Endothelial cell of umbilical vein (primary cell): Measurements from ENCODE around the gene COL4A1. TPM values are rescaled to one million over a fixed set of nuclear protein-coding genes. Genes with fewer than 3 reads are reported as not detected.

ENCODE experiments used
- BruUV-seq: library from RNA; stranded (reverse); fragments of 400-500 nt; replicated peaks from 2 replicates; lab custom pipeline; 2021; lab: Mats Ljungman, UMichigan
- CTCF ChIA-PET: fragments of 300-600, 350-600 bp; sonication (Branson Sonifier 250); formaldehyde crosslinking; loops from one replicate; lab custom pipeline; 2021; ENCODE audit warnings: antibody characterized with exemption, inconsistent platforms; lab: Charles Lee
- POLR2A ChIA-PET: fragments of 300-600, 350-600 bp; sonication (Branson Sonifier 250); formaldehyde crosslinking; loops from one replicate; lab custom pipeline; 2021; ENCODE audit warnings: antibody characterized with exemption, inconsistent platforms; lab: Charles Lee
- DNase-seq: peaks from one replicate; pipeline ENCODE4 v3.0.0-alpha.2; 2011; ENCODE audit warnings: low read depth, low spot score
- FAIRE-seq: peaks from 2 replicates; lab custom pipeline; 2011; peaks lifted over from hg19 to GRCh38; lab: Jason Lieb, UNC
- H2AFZ ChIP-seq: 2 replicates; pipeline ENCODE4 v1.6.0; 2012; ENCODE audit warnings: low read depth, low read length, control low read depth, inconsistent platforms
- H3K27ac ChIP-seq: 2 replicates; pipeline ENCODE4 v1.5.1; 2011; ENCODE audit warnings: low read depth, mild to moderate bottlenecking, control low read depth, low read length, moderate library complexity; ENCODE audit not compliant: insufficient read depth
- H3K27me3 ChIP-seq, 2 experiments: 2 replicates each; pipeline versions ENCODE4 v1.6.0 to v1.6.1; 2011; ENCODE audit warnings: low read length in 2 of 2, mixed read lengths in 1 of 2; ENCODE audit not compliant: control insufficient read depth in 2 of 2, insufficient read depth in 2 of 2
- H3K36me3 ChIP-seq, 2 experiments: 2 replicates in 1 of 2; 3 replicates in 1 of 2; pipeline ENCODE4 v1.5.1; 2011; ENCODE audit warnings: low read length in 2 of 2, mild to moderate bottlenecking in 1 of 2, moderate library complexity in 1 of 2; ENCODE audit not compliant: control insufficient read depth in 2 of 2, insufficient read depth in 2 of 2; ENCODE audit errors: extremely low read depth in 1 of 2
- H3K4me1 ChIP-seq: 3 replicates; pipeline ENCODE4 v1.5.1; 2011; ENCODE audit warnings: mild to moderate bottlenecking, low read length; ENCODE audit not compliant: control insufficient read depth, insufficient read depth; ENCODE audit errors: extremely low read depth
- H3K4me2 ChIP-seq: 2 replicates; pipeline ENCODE4 v1.6.1; 2011; ENCODE audit warnings: low read length, control low read depth, mixed read lengths; ENCODE audit not compliant: insufficient read depth
- H3K4me3 ChIP-seq, 3 experiments: fragments of 200-600 bp in 1 of 3; sonication (generic), shearing (Covaris generic) in 1 of 3; replicated peaks in 1 of 3; 2 replicates each; pipeline ENCODE4 v1.5.1; 2011 to 2016; ENCODE audit warnings: control low read depth in 3 of 3, low read length in 3 of 3, mild to moderate bottlenecking in 2 of 3, inconsistent platforms in 1 of 3, low read depth in 1 of 3, moderate library complexity in 1 of 3; ENCODE audit not compliant: insufficient read depth in 1 of 3
- H3K79me2 ChIP-seq: 2 replicates; pipeline ENCODE4 v1.6.0; 2012; ENCODE audit warnings: low read length, inconsistent platforms; ENCODE audit not compliant: control insufficient read depth, insufficient read depth
- H3K9ac ChIP-seq: replicated peaks from 2 replicates; pipeline ENCODE3; 2011; ENCODE audit warnings: low read length, control low read depth; ENCODE audit not compliant: insufficient read depth; ENCODE audit errors: extremely low read depth
- H3K9me1 ChIP-seq: replicated peaks from 3 replicates; pipeline ENCODE4 v1.6.0; 2011; ENCODE audit warnings: mild to moderate bottlenecking, low read length; ENCODE audit not compliant: control insufficient read depth, insufficient read depth; ENCODE audit errors: extremely low read depth
- H3K9me3 ChIP-seq: replicated peaks from 2 replicates; pipeline ENCODE4 v1.5.1; 2012; ENCODE audit warnings: low read length, inconsistent platforms; ENCODE audit not compliant: control insufficient read depth, insufficient read depth
- H4K20me1 ChIP-seq: replicated peaks from 2 replicates; pipeline ENCODE3; 2011; ENCODE audit warnings: mild to moderate bottlenecking, low read length; ENCODE audit not compliant: control insufficient read depth, insufficient read depth; ENCODE audit errors: extremely low read depth
- EZH2 ChIP-seq: IDR thresholded peaks from 2 replicates; pipeline ENCODE4 v1.6.1; 2012; ENCODE audit warnings: borderline replicate concordance, low read depth, mild to moderate bottlenecking, moderate library complexity, low read length, inconsistent platforms; ENCODE audit not compliant: severe bottlenecking
- FOS ChIP-seq: IDR thresholded peaks from 2 replicates; pipeline ENCODE4 v1.6.1; 2011; ENCODE audit warnings: mild to moderate bottlenecking, low read length, moderate library complexity, borderline replicate concordance; ENCODE audit not compliant: insufficient read depth
- GATA2 ChIP-seq: IDR thresholded peaks from 2 replicates; pipeline ENCODE4 v1.7.0; 2011; ENCODE audit warnings: low read depth, mild to moderate bottlenecking, moderate library complexity, mixed read lengths, low read length; ENCODE audit not compliant: insufficient read length, insufficient read depth
- JUN ChIP-seq: IDR thresholded peaks from 2 replicates; pipeline ENCODE4 v1.6.1; 2011; ENCODE audit warnings: borderline replicate concordance, low read depth; ENCODE audit not compliant: insufficient read length, insufficient read depth
- MYC ChIP-seq: IDR thresholded peaks from one replicate; pipeline ENCODE4 v1.6.1; 2011; ENCODE audit warnings: mild to moderate bottlenecking, low read depth, low read length
- POLR2A ChIP-seq: IDR thresholded peaks from 2 replicates; pipeline ENCODE4 v1.6.1; 2012; ENCODE audit warnings: low read depth, mild to moderate bottlenecking, control low read depth, low read length
- POLR2AphosphoS5 ChIP-seq: IDR thresholded peaks from 2 replicates; pipeline ENCODE4 v1.6.1; 2012; ENCODE audit warnings: low read depth, mild to moderate bottlenecking, control low read depth, low read length, moderate library complexity; ENCODE audit not compliant: insufficient read depth
- dilution Hi-C: fragments of 300-500 bp; cut with MboI; formaldehyde crosslinking; loops from one replicate; pipeline ENCODE4 v1.15.0; 2019; ENCODE audit warnings: low sequenced_read_pairs; ENCODE audit not compliant: extremely low pct_ligation_motif_present
- intact Hi-C: fragments of 100-400 bp; cut with micrococcal nuclease; formaldehyde crosslinking; loops from one replicate; pipeline ENCODE4 v1.10.0; 2022
- polyA plus RNA-seq, 4 experiments: library from polyadenylated mRNA; depleted of rRNA in 3 of 4; stranded (reverse) in 3 of 4; unstranded in 1 of 4; fragments of >200 nt; gene quantifications; 2 replicates each; pipeline versions ENCODE4 v1.2.1 to v1.2.3, GENCODE V29; 2011 to 2012; ENCODE audit warnings: missing spikeins in 1 of 4
- total RNA-seq: library from RNA; stranded (reverse); gene quantifications from 2 replicates; pipeline ENCODE4 v1.2.3, GENCODE V29; 2021
- TF ChIP-seq, protein P1 (sequence below), 2 donors: IDR thresholded peaks; 1 replicate in 1 of 2; 2 replicates in 1 of 2; pipeline ENCODE4 v1.5.1; 2011; ENCODE audit warnings: low read length in 2 of 2, mild to moderate bottlenecking in 2 of 2, moderate library complexity in 2 of 2, control low read depth in 1 of 2, inconsistent platforms in 1 of 2, low read depth in 1 of 2; ENCODE audit not compliant: insufficient read depth in 1 of 2; ENCODE audit errors: extremely low read depth in 1 of 2
- TF ChIP-seq, protein P2 (sequence below): IDR thresholded peaks from 2 replicates; pipeline ENCODE4 v1.6.1; 2011; ENCODE audit not compliant: insufficient read depth, insufficient read length

COL4A1 gene
- total and polyA plus RNA-seq, 2 donors (not counting 3 experiments of a cell fraction or from before 2014, with no cell fraction given), result 384 to 1,119 TPM

DNA sequence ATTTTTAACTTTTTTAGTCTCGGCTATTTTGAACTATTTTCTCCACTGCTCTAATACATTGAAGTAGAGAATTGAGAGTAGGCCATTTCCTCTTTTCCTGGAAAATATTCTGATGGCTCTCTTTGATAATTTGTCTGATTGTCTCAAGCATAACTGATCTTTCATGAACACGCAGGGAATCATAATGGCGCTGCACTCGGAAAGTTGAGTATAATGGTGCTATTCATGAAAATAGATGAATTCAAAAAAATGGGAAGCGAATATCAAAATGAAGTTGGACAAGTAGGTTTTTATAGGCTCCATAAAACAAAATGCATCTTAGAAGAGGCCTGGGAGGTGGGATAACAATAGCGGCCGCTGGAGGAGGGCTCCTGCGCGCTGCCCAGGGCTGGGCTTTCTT lies 29.2 kb upstream of the COL4A1 start:
- no peak overlapping the region for H3K27ac ChIP-seq
- H4K20me1 ChIP-seq, result no peaks in the 10 kb centered on the region
- CTCF ChIA-PET, result no interaction called here
- dilution Hi-C loops (no loop called here), intact Hi-C loops (no loop called here)
- H3K79me2 ChIP-seq, result peaks cover 64% of the 10 kb centered on the region
- no TSS peak for BruUV-seq
- H3K9me1 ChIP-seq, result no peaks in the 10 kb centered on the region
- no peaks in the 10 kb centered on the region for H3K9me3 ChIP-seq
- no peaks in the 10 kb centered on the region for H3K27me3 ChIP-seq
- DNase-seq, result no peak
- H3K9ac ChIP-seq, result no peak overlapping the region
- no peak overlapping the region for H3K4me3 ChIP-seq
- TF ChIP-seq MYC (no peak), GATA2 (no peak), FOS (no peak), POLR2AphosphoS5 (no peak), JUN (no peak), EZH2 (no peak), POLR2A (no peak)
- TF ChIP-seq, protein P1, sequence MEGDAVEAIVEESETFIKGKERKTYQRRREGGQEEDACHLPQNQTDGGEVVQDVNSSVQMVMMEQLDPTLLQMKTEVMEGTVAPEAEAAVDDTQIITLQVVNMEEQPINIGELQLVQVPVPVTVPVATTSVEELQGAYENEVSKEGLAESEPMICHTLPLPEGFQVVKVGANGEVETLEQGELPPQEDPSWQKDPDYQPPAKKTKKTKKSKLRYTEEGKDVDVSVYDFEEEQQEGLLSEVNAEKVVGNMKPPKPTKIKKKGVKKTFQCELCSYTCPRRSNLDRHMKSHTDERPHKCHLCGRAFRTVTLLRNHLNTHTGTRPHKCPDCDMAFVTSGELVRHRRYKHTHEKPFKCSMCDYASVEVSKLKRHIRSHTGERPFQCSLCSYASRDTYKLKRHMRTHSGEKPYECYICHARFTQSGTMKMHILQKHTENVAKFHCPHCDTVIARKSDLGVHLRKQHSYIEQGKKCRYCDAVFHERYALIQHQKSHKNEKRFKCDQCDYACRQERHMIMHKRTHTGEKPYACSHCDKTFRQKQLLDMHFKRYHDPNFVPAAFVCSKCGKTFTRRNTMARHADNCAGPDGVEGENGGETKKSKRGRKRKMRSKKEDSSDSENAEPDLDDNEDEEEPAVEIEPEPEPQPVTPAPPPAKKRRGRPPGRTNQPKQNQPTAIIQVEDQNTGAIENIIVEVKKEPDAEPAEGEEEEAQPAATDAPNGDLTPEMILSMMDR (IDR thresholded peaks at IDR 0.05; ENCODE audit: extremely low read depth in 1 of 2, insufficient read depth in 1 of 2, low read depth in 1 of 2, low read length in 2 of 2), result no peak
- TF ChIP-seq, protein P2, sequence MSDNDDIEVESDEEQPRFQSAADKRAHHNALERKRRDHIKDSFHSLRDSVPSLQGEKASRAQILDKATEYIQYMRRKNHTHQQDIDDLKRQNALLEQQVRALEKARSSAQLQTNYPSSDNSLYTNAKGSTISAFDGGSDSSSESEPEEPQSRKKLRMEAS, result no peak
- POLR2A ChIA-PET, result no interaction called here
- no peak overlapping the region for H3K4me2 ChIP-seq
- FAIRE-seq, result no peak
- peaks cover 46% of the 10 kb centered on the region for H3K4me1 ChIP-seq
- H2AFZ ChIP-seq, result no peak overlapping the region
- peaks cover 0 to 8% of the 10 kb centered on the region in 2 experiments for H3K36me3 ChIP-seq
